BJ (cell line): Measurements from ENCODE around the gene EPS8L3. TPM values are rescaled to one million over a fixed set of nuclear protein-coding genes. Genes with fewer than 3 reads are reported as not detected.

Experiments used
- CTCF ChIA-PET: fragments of 350-600 bp; formaldehyde crosslinking; extraction: SDS; loops from one replicate; lab custom pipeline; 2021; ENCODE audit warnings: antibody characterized with exemption, inconsistent platforms; lab: Yijun Ruan, JAX
- POLR2A ChIA-PET: fragments of 300-600 bp; sonication (Branson Sonifier 250); formaldehyde crosslinking; extraction: SDS; loops from one replicate; lab custom pipeline; 2021; ENCODE audit warnings: antibody characterized with exemption; lab: Charles Lee
- DNase-seq: peaks from one replicate; pipeline ENCODE4 v3.0.0-alpha.2; 2011; ENCODE audit warnings: low read depth
- H3K27me3 ChIP-seq: 2 replicates; pipeline ENCODE4 v1.6.0; 2011; ENCODE audit warnings: low read length; ENCODE audit not compliant: control insufficient read depth, insufficient read depth
- H3K36me3 ChIP-seq: 2 replicates; pipeline ENCODE4 v1.5.1; 2011; ENCODE audit warnings: low read length; ENCODE audit not compliant: control insufficient read depth, insufficient read depth
- H3K4me3 ChIP-seq: 2 replicates; pipeline ENCODE4 v1.5.1; 2011; ENCODE audit warnings: low read depth, mild to moderate bottlenecking, control low read depth, low read length
- polyA plus RNA-seq: library from polyadenylated mRNA; depleted of rRNA; stranded (reverse); fragments of >200 nt; gene quantifications from 2 replicates; pipeline ENCODE4 v1.2.3, GENCODE V29; 2011
- TF ChIP-seq, protein P1 (sequence below): IDR thresholded peaks from 2 replicates; pipeline ENCODE4 v1.5.1; 2011; ENCODE audit warnings: low read depth, mild to moderate bottlenecking, control low read depth, inconsistent platforms, low read length, moderate library complexity; ENCODE audit not compliant: insufficient read depth

The EPS8L3 gene
- polyA plus RNA-seq, 1 experiment = not detected

DNA sequence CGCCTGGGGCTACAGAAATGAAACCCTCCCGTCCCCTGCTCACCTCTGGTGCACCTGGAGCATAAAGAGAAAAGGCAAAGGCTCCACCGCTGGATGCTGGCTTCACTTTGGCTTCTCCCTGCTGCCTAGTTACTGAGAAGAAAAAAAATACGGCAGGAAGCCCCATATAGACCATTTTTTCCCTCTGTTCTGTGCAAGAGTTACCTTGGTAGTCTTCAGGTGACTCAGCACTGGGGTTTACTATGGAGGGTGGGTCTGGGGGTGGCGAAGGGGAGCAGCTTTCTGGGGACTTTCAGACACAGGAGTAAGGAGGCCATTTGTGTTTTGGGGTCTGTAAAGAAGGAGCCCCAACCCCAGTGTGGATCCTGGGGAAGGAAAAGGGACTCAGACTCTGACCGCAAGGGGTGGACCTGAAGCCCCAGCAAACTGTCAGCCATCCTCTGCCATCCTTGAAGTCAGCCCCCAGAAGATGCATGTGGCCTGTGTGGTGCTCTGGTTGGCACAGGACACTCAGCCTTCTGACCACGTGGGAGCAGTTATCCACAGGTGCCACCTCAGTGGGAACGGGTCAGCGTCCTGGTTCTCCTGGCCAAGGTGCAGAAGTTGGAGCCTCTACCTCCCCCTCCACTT is 25.9 kb upstream of the EPS8L3 start:
- no peak for DNase-seq
- Histone ChIP-seq H3K4me3 (no peak overlapping the region), H3K36me3 (no peaks in the 10 kb centered on the region), H3K27me3 (no peaks in the 10 kb centered on the region)
- POLR2A ChIA-PET = no interaction called here
- CTCF ChIA-PET = interaction anchor here (0.9 to 26.2 kb wide), 7 partner anchors 11 to 240 kb away, joined by 3 to 763 read pairs (median 4); partner anchors contain the start of gene AHCYL1
- TF ChIP-seq, protein P1, sequence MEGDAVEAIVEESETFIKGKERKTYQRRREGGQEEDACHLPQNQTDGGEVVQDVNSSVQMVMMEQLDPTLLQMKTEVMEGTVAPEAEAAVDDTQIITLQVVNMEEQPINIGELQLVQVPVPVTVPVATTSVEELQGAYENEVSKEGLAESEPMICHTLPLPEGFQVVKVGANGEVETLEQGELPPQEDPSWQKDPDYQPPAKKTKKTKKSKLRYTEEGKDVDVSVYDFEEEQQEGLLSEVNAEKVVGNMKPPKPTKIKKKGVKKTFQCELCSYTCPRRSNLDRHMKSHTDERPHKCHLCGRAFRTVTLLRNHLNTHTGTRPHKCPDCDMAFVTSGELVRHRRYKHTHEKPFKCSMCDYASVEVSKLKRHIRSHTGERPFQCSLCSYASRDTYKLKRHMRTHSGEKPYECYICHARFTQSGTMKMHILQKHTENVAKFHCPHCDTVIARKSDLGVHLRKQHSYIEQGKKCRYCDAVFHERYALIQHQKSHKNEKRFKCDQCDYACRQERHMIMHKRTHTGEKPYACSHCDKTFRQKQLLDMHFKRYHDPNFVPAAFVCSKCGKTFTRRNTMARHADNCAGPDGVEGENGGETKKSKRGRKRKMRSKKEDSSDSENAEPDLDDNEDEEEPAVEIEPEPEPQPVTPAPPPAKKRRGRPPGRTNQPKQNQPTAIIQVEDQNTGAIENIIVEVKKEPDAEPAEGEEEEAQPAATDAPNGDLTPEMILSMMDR = no peak

DNA sequence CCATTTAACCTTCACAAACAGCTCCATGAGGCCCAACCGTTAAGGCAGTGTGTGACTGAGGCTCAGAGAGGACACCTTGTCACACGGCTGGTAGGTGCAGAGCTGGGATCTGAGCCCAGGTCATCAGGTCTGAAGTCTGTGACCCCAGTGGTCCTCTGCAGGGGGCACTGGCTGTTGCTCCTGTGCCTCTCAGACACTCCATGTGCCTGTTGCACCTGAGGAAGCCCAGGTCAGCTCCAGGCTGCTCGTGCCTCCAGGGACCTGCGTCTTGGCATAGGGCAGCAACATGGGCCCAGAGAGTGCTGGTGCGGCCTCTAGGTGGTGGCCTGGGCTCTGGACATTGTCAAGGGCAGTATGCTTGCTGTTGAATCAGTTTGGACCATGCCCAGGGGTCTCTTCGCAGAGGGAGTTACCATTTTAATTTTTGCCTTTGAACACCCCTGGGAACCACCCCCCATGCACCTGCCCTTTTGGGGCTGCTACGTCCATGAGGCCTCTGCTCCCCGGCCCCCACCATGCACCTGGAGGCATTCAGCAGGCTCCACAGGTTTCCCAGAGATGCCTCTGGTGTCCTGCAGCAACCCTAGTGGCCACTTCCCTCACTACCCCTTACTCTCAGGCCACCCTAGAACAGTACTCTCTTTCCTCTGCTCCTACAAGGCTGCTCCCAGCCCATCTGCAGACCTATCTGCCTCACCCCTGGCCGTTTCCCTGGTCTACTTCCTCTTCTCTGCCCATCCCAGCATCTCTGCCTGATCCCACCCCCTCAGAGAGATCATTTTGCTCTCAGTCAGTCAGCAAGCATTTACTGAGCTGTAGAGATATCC is 25.2 kb upstream of the EPS8L3 start:
- H3K36me3 ChIP-seq = no peaks in the 10 kb centered on the region
- no peak for DNase-seq
- no peaks in the 10 kb centered on the region for H3K27me3 ChIP-seq
- POLR2A ChIA-PET = no interaction called here
- H3K4me3 ChIP-seq = no peak overlapping the region
- TF ChIP-seq, protein P1 = peak; percentile 52
- CTCF ChIA-PET = interaction anchor here (0.9 to 26.2 kb wide), 8 partner anchors 8 to 241 kb away, joined by 3 to 763 read pairs (median 4); partner anchors contain the start of gene AHCYL1

DNA sequence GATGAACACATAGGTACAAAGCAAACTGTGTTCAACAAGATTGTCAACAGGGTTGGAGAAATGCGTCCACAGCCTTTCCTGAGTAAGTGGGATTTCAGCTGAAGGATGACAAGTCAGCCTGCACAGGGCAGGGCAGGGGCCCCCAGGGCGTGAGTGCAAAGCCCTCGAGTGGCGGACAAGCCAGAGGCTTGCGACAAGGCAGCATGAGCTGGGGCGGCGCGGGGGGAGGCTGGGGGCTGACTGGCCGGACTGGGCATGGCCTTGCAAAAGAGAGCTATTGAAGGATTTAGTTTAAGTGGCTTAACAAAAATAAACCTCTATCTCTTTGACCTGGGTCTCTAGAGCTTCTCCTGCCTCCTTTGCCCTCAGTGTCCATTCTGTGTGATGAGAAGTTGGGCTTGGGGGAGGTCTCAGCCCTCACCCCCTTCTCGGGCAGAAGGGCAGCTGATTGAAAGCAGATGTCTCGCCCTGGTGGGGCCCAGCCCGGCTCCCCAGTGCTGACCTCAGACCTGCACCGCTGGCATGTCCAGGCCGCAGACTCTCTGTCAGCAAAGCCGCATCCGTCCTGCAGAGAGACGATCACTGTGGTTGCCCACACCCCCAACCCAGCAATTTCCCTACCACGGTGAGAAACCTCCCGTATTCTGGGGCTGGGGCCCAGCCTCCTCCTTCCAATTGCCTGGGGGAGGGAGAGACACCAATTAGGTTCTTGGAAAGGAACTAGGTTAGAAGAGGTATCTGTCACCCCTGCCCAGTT is 24.3 kb upstream of the EPS8L3 start:
- H3K4me3 ChIP-seq = no peak overlapping the region
- TF ChIP-seq, protein P1 = no peak
- DNase-seq = no peak
- no peaks in the 10 kb centered on the region for H3K36me3 ChIP-seq
- POLR2A ChIA-PET = no interaction called here
- CTCF ChIA-PET = interaction anchor here (1.1 to 26.2 kb wide), 3 partner anchors 9 to 194 kb away, joined by 4 to 763 read pairs (median 4); partner anchors contain the start of gene AHCYL1
- H3K27me3 ChIP-seq = no peaks in the 10 kb centered on the region

DNA sequence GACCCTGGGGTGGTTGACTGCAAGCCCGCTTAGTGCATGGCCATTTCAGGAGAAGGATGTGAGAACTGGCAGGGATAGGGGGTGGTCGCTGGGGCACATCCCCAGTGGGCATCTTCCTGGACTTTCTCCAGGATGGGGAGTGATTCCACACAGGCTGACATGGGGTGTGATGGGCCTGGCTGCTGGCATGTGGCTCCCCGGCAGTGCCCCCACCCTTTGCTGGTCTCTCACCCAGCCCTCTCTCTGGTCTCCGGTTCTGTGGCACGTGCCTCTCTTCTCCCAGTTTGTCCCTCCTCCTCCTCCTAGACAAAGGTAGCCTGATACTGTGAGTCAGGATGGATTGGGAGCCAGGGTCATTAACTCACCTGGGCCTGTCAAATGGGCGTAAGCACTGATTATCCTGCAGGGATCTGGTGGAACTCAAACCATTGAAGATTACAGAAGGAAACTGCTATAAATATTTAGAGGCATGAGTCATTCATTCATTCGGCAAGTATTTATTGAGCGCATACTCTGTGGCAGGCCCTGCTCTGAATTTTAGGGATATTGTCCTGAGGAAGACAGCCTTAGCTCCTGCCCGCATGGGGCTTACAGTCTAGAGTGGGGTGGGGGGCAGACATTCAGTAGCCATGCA is 23.6 kb upstream of the EPS8L3 start:
- POLR2A ChIA-PET = no interaction called here
- CTCF ChIA-PET = interaction anchor here (0.6 to 26.2 kb wide), 6 partner anchors 9 to 215 kb away, joined by 3 to 763 read pairs (median 4); partner anchors contain the start of gene AHCYL1
- TF ChIP-seq, protein P1 = no peak
- H3K4me3 ChIP-seq = no peak overlapping the region
- no peaks in the 10 kb centered on the region for H3K27me3 ChIP-seq
- H3K36me3 ChIP-seq = no peaks in the 10 kb centered on the region
- no peak for DNase-seq
